Muscle layer of duodenum (tissue), 2 donors: ENCODE results near the gene KRCC1.
"Not testable (repeated sequence)": the region's sequence is repeated elsewhere in the genome, so short reads cannot be mapped to it uniquely, and the experiment has no call there.

Experiments
- H3K27ac ChIP-seq: one replicate; pipeline ENCODE4 v1.7.0; 2013; ENCODE audit warnings: mild to moderate bottlenecking, low read length
- H3K27me3 ChIP-seq: one replicate; pipeline ENCODE4 v1.7.0; 2013; ENCODE audit warnings: low read depth, mild to moderate bottlenecking, control low read depth, low read length
- H3K36me3 ChIP-seq, 2 donors: one replicate each; pipeline ENCODE4 v1.7.0; 2013; ENCODE audit warnings: low read length in 2 of 2, control low read depth in 1 of 2, mild to moderate bottlenecking in 1 of 2; ENCODE audit not compliant: insufficient read depth in 2 of 2, control insufficient read depth in 1 of 2
- H3K4me1 ChIP-seq, 2 donors: one replicate each; pipeline ENCODE4 v1.7.0; 2013; ENCODE audit warnings: low read length in 2 of 2, mild to moderate bottlenecking in 2 of 2, control low read depth in 1 of 2, moderate library complexity in 1 of 2; ENCODE audit not compliant: insufficient read depth in 2 of 2, control insufficient read depth in 1 of 2
- H3K4me3 ChIP-seq, 2 donors: one replicate each; pipeline ENCODE4 v1.7.0; 2013; ENCODE audit warnings: low read length in 2 of 2, low read depth in 1 of 2, mild to moderate bottlenecking in 1 of 2
- H3K9me3 ChIP-seq, 2 donors: one replicate each; pipeline ENCODE4 v1.7.0; 2013; ENCODE audit warnings: low read length in 2 of 2, control low read depth in 1 of 2, mild to moderate bottlenecking in 1 of 2; ENCODE audit not compliant: control insufficient read depth in 1 of 2
- donor health status: healthy.

The KRCC1 gene

GRCh38 chr2:87995756-87996155 is 59.8 kb downstream of the KRCC1 start:
- H3K36me3 ChIP-seq = no peaks in the 10 kb centered on the region
- no peak overlapping the region for H3K27ac ChIP-seq
- no peaks in the 10 kb centered on the region for H3K9me3 ChIP-seq
- no peak overlapping the region for H3K4me3 ChIP-seq
- H3K27me3 ChIP-seq = no peaks in the 10 kb centered on the region
- no peaks in the 10 kb centered on the region for H3K4me1 ChIP-seq

DNA sequence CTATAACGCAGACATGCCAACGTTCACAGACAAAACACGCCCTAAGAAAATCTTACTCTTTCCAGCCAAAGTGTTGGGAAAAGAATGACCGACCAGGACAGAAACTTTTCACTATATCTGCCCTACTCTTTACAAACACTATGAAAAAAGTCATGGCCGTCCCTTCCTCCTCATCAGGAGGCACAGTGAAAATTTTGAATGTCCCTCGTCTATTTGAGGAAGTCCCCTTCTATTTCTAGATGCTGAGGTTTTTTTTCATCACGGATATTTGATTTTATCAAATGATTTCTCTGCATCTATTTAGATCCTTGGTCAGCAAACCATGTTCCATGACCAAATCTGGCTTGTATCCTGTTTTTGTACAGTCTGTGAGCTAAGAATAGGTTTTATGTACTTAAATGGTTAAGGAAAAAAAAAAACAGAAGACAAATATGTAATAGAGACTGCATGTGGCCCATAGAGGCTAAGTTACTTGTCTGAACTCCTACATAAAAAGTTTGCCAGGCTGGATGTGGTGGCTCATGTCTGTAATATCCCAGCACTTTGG is 61.2 kb downstream of the KRCC1 start:
- not testable (repeated sequence) for H3K27ac ChIP-seq, H3K27me3 ChIP-seq, H3K4me1 ChIP-seq, H3K4me3 ChIP-seq, H3K36me3 ChIP-seq, H3K9me3 ChIP-seq

GRCh38 chr2:87992569-87992968 is 63.0 kb downstream of the KRCC1 start:
- H3K4me1 ChIP-seq, H3K9me3 ChIP-seq, H3K4me3 ChIP-seq, H3K36me3 ChIP-seq, H3K27ac ChIP-seq, H3K27me3 ChIP-seq: not testable (repeated sequence)

- H3K27me3 ChIP-seq, H3K36me3 ChIP-seq, H3K9me3 ChIP-seq, H3K4me1 ChIP-seq, H3K27ac ChIP-seq, H3K4me3 ChIP-seq: not testable (repeated sequence)
Measured at GRCh38 chr2:87987473-87987872, 68.1 kb downstream of the KRCC1 start.

GRCh38 chr2:87985902-87986301 is 69.7 kb downstream of the KRCC1 start:
- H3K9me3 ChIP-seq, H3K27me3 ChIP-seq, H3K36me3 ChIP-seq, H3K4me1 ChIP-seq, H3K4me3 ChIP-seq, H3K27ac ChIP-seq: not testable (repeated sequence)

DNA sequence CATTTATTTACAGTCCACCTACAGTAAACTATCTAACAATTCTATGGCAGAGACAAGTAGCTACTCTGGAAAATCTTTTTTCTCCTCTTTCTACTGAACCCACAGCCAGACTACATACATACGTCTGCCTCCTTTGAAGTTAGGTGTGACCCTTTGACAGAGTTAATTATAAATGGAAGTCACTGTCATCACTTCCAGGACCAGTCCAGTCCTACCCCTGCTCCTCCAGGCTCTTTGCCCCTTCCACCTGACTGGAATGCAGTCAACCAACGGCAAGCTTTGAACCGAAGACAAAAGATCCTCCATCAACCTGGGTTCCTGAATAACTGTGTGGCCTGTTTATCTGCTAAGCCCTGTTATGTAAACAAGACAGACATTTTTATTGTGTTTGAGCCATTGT is 74.4 kb downstream of the KRCC1 start:
- H3K27me3 ChIP-seq, H3K4me3 ChIP-seq, H3K9me3 ChIP-seq, H3K4me1 ChIP-seq, H3K36me3 ChIP-seq, H3K27ac ChIP-seq: not testable (repeated sequence)
